ENCODE data around the gene LAMC1.

Gene LAMC1

GRCh38 chr1:183080406-183080805 is 57.2 kb downstream of the LAMC1 start:
- no peak for DNase-seq

DNA sequence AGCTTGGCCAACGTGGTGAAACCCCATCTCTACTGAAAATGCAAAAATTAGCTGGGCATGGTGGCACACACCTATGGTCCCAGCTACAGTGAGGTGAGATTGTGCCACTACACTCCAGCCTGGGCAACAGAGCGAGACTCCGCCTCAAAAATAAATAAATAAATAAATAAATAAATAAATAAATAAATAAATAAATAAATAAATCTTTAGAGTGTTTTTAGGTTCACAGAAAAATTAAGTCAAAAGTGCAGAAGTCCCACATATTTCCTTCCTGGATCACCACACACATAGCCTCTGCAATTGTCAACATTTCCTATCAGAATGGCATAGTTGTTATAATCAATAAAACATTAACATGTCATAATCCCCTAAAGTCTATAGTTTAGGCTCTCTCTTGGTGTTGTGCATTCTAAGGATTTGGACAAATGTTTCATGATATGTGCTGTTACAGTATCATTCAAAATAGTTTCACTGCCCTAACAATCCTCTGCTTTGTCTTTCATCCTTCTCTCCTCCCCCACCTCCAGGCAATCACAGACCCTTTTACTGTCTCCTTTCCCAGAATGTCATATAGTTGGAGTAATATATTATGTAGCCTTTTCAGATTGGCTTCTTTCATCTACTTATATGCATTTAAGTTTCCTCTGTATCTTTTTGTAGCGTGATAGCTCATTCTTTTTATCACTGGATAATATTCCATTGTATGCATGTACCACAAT is 58.3 kb downstream of the LAMC1 start:
- no peak for DNase-seq

- no peak for DNase-seq
Observed at GRCh38 chr1:183082650-183083049, 59.4 kb downstream of the LAMC1 start.

DNA sequence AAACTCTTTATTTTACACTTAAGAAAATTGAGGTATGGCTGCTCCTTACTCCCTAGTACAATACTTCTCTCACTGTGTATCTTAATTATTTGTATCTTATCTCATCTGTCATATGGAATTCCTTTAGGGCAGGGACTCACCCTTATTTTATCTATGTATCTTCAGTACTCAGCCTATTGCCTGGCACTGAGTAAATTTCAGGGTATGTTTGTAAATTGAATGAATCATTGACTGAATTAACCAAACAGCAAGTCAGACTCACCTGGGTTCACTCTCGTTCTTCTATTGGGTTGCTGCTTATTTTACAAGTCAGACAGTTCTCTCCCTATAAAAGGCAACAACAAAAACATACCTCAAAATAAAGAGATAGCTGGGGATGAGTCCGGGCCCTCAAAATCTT is 63.8 kb downstream of the LAMC1 start:
- no peak for DNase-seq

- no peak for DNase-seq
Observed at GRCh38 chr1:183089025-183089639, 65.9 kb downstream of the LAMC1 start.

- DNase-seq: no peak
Observed at GRCh38 chr1:183090391-183091006, 67.3 kb downstream of the LAMC1 start.

DNA sequence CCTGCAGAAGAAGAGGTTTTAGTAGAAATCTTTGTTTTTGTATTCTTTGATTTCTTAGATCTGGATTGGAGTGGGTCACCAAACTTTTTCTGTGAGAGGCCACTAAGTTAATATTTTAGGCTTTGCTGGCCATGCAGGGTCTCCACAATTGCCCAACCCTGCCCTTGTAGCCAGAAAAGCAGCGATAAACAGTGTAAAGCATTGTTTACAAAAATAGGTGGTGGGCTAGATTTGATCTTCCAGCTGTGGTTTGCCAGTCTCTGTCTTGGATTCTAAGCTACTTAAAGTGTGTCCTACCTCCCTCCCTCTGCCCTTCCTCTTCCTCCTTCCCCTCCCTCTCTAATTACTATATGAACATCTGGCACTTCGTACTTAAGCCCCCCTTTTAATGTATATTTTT is 68.0 kb downstream of the LAMC1 start:
- DNase-seq: no peak

DNA sequence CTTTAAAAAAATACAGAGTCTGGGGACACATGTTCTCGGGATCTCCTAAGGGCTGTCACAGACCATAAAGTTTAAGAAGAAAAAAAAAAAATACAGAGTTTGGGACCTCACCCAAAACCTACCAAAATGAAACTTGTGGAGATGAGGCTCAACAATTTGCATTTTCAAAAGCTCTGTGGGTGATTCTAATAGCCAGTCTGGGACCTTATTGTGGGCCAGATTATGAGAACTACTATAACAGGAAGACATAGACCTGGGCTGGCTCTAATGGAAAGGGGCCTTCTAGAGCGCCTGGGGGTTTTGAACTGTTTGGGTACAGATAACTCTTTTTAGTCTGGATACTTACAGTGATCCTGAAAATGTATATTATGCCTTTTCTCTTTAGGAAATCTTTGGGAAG is 69.1 kb downstream of the LAMC1 start:
- DNase-seq: no peak

GRCh38 chr1:183093066-183093668 is 69.9 kb downstream of the LAMC1 start:
- DNase-seq: no peak

DNA sequence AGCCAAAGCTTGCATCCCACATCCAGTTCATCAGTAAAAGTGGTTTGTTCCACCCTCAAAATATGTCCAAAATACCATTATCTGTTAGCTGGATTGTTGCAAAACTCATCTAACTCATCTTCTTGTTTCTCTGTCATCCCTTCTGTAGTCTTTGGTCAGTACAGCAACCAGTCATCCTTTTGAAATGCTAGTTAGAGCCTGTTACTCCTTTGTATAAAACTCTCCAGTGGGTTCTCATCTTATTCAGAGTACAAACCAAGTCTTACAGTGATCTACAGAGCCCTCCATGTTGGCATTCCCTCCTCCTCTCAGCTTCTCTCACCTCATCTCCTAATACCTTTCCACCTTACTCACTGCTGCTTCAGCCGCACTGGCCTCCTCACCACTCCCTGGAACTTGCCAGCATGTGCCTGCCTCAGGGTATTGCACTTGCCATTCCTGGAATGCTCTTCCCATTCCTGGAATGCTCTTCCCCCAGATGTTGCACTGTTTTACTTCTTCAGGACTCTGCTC is 70.6 kb downstream of the LAMC1 start:
- no peak for DNase-seq

DNA sequence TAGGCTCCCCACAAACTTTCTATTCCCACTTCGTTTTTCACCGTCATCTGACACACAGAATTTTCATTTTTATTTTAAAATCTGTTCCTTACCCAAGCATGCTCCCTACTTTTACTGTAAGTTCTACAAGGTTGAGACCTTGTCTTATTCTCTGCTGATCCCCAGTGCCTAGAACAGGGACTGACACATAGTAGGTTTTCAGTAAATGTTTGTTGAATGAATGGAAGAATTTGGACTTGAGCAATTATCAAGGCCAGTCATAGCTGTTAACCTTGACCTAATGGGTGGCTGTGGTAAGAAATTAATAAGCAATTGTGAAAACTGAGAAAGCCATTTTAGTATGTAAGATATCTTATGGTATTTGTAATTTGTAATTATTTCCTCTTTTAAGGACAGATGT is 71.1 kb downstream of the LAMC1 start:
- DNase-seq: no peak

- DNase-seq: no peak
Observed at GRCh38 chr1:183096351-183096750, 73.1 kb downstream of the LAMC1 start.

DNA sequence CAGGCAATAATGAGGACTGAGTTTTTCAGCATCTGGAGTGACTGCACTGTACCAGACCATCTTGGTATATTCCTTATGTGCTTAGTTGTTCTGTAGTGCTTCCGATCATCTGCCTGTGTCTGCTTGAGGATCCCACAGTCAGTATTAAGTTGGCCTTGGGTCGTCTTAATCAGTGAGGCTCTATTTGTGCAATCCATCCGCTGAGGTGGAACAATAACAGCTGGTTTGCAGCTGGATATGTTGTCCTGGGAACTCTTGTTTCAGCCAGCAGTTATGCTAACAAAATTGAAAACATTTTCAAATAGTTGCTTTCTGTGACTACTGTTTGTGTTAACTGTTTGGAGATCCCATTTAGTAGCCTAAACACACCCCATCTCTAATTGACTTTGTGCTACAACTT is 73.7 kb downstream of the LAMC1 start:
- DNase-seq: no peak

DNA sequence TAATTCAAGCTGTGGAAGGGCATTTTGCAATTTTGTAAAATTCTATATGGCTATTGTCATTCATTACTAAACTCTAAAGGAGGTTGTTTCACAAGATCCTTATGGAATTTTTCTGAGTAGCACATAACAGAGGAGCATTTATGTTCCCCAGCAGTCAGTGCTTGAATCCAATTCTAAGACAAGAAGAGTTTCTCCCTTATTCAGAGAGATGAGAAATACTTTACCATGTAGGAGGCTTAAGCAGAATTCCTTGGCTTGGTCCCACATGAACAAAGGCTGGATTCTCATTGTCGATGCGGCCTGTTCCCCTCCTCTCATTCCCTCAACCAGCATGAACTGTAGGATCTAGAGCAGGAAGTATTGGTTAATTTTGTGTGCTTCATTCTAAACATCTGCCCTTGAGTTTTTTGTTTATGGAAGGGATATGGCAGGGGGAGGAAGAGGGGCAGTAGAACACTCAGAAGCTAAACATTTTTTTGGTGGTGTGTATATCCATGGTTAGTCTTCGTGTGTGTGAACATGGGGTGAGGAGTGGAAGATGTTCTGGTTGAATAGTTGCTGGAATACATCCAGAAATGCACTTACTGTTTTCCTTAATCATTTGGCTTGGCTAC is 74.3 kb downstream of the LAMC1 start:
- no peak for DNase-seq

- no peak for DNase-seq
Observed at GRCh38 chr1:183098317-183098716, 75.1 kb downstream of the LAMC1 start.

DNA sequence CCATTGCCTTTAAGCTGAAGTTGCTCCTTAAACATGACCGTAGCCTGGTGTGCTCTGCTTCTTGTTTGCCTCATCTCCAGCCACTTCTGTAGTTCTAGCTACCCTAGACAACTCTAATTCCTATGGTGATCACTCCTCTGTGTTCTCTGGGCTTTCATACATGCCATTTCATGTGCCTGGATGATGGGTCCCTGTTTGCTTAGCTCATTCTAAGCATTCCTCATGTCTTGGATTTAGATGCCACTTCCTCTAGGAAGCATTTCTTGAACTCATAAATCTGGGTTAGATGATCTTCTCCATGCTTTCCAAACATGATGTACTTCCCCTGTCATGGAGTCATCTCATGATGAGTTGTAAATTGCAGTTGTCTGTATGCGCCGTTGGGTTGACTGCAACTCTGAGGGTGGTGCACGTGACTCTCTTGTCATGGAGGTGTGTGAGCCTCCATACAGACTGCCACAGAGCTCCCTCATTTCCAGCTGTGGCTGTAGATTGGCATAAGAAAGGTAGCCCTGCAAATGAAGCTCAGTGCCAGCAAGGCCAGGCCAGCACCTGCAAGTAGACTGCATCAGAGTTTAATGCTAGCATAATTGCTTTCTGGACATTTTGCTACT is 77.2 kb downstream of the LAMC1 start:
- no peak for DNase-seq

- no peak for DNase-seq
Observed at GRCh38 chr1:183101081-183101480, 77.9 kb downstream of the LAMC1 start.

DNA sequence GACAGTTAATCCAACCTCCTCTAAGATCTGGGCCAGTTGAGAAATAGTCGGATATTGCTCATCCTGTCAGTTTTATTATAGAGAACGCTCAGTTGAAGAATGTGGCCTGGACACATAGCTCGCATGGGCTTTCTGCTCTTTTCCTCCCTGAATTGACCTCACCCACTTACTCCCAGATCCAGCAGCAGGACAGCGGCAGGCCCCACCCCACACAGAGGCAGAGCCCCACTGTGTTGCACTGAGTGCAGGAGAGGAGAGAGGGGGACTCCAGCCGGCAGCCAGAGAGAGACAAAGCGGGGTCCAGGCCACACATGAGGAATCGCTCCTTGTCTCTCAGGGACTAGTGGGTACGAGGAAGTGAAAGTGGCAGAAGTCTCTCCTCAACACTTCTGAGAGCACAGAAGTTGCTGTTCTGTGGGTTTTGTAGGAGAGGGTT is 78.6 kb downstream of the LAMC1 start:
- no peak for DNase-seq

- no peak for DNase-seq
Observed at GRCh38 chr1:183103147-183103546, 79.9 kb downstream of the LAMC1 start.

- no peak for DNase-seq
Observed at GRCh38 chr1:183103577-183103976, 80.4 kb downstream of the LAMC1 start.

- DNase-seq: no peak
Observed at GRCh38 chr1:183105449-183105848, 82.2 kb downstream of the LAMC1 start.

GRCh38 chr1:183106166-183106565 is 82.9 kb downstream of the LAMC1 start:
- no peak for DNase-seq

GRCh38 chr1:183106746-183107145 is 83.5 kb downstream of the LAMC1 start:
- no peak for DNase-seq
